HCEC 1CT (cell line): ENCODE data around the gene PDF.

Experiments
- DNase-seq: peaks from one replicate; pipeline ENCODE4 v3.0.0-alpha.2; 2017

Gene PDF

DNA sequence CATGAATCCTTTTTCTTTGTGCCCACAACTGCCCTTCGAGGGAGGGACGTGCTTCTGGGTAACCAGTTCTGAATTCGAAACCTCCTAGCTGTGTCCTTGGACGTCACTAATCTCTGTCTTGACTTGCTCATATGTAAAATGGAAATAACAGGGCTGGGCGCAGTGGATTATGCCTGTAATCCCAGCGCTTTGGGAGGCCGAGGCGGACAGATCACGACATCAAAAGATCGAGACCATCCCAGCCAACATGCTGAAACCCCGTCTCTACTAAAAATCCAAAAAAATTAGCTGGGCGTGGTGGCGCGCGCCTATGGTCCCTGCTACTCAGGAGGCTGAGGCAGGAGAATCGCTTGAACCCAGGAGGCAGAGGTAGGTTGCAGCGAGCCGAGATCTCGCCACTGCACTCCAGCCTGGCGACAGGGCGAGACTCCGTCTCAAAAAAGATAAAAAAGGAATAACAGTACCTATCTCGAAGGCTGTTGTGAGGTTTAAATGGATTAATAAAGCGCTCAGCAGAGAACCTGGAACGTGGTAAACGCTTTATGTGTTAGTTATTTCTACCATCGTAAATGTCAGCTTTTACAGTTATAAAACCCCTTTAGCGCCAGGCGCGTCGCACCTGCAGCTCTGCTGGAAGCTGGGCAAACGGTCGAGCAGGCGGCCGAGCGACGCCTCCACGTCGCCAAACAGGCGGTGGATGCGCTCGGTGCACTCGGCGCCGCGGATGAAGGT lies 8.3 kb upstream of the PDF start:
- DNase-seq = no peak

DNA sequence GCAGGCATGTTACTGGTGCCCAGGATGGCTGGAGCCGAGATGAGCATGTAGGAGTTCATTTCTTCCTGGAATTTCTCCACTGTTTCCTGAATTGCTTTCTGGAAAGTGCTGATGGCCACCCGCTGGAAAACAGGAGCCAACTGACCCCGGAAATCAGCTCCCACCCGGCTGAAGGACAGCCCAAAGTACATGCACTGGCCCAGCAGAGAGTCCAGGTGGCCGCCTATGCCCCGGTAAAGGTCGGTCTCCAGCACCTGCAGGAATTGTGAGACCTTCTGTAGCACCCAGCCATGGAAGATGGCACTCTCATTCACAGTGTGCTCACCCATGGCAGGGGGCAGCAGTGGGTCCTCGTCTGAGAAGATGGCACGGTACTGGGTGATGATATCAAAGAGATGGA lies 4.3 kb upstream of the PDF start:
- no peak for DNase-seq

DNA sequence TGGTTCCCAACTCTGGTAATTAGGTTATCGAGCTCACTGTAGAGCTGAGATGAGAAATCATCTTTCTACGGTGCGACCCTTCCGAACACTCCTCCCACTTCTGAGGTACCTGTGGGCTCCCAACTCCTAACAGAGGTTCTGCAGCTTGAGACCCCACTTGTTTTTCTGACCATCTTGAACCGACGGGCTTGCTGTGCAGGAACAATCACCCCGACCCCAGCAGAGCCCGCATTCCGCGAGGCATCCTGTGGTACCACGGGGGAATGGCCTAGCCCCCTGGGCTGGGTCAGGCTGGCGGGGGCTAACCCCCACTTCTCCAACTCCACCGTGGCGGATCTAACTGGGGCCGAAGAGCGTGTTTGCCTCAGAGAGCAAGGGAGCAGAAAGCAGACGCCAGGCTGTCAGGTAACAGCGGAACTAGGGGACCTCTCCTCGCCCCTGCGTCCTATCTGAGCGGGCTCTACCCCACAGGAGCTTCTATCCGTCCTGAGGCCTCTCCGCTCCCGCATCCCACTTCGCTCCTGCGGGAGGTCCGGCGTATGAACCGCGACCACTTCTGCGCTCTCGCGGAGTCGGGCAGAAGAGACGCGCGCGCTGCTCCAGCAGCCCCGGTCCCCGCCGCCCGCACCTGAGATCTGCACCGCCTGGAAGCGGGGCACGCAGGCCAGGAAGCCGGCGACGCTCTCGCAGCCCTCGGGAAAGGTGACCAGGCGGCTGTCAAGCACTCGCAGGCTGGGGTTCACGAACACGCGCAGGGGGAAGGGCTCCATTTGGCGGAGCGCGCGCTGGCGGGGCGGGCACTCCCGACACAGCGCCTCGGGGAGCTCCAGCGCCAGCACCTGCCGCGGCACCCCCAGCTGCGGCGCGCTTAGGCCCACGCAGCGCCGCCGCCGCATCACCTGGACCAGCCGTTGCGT lies 761 bp downstream of the PDF start:
- no peak for DNase-seq

DNA sequence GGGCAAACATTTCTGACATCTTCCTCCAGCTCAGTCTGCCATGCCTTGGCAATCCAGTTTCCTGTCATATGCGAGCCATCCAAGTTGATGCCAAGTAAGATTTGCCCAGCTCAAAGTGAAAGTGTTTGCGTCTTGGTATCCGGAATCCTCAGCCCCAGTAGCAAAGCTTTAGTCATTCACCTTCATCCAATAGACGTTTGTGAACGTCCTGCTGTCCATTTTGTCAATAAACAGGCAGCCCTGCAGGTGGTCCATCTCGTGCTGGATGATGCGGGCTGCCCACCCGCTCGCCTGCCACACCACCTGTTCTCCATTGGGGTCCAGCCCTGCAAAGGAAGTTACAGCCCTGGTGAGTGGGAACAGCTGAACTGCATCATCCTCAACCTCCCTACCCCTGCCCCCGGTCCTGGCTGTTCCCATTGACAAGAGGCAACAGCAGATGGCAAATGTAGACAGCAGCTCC lies 1.5 kb downstream of the PDF start:
- DNase-seq = peak; percentile 34

DNA sequence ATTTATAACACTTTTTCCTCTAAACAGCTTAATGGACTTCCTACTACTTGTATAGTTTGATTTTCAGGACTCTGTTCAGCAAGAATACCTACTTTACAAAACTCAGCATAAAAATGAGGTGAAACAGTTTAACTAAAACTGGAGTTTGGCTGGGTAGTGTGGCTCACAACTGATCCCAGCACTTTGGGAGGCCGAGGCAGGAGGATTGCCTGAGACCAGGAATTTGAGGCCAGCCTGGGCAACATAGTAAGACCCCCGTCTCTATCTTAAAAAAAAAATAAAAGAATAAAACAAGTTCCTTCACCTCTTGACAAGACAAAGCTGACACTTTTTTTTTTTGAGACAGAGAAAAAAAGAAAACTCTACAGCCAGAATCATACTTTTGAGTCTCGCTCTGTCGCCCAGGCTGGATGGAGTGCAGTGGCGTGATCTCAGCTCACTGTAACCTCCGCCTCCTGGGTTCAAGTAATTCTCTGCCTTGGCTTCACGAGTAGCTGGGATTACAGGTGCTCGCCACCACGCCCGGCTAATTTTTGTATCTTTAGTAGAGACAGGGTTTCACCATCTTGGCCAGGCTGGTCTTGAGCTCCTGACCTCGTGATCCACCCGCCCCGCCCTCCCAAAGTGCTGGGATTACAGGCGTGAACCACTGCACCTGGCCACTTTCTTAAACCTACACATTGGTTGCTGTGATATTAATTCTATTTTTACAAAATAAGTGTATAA lies 2.6 kb downstream of the PDF start:
- no peak for DNase-seq

DNA sequence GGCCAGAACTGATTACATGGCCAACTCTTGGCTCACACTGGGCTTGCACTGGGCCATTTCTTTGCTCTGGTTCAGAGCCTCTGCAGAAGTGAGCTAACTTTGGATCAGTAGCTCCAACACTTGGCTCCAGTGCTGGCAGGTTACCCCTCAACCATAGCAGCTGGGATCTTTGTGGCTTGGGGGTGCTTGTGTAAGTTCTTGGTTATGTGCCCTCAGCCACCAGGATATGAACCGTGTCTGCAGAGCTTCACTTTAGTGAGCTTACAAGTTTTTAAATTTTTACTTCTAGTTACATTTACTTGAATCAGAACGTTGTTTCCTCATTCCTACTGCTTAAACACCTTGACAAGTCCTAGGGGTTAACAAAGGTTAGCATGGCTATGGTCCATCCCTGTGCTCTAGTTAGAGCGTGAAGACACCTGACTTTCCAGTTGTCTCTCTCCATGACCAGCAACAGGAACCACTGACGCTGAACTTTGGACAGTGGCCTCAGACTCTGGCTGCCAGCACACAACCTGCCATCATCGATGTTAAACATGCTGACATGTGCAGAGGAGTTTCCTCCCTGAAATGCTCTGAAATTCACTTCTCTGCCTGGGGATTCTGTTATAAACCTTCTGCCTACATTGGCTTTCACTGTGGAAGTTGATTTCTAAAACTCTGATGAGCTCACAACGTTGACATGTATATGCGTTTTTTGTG lies 4.1 kb downstream of the PDF start:
- DNase-seq = no peak

DNA sequence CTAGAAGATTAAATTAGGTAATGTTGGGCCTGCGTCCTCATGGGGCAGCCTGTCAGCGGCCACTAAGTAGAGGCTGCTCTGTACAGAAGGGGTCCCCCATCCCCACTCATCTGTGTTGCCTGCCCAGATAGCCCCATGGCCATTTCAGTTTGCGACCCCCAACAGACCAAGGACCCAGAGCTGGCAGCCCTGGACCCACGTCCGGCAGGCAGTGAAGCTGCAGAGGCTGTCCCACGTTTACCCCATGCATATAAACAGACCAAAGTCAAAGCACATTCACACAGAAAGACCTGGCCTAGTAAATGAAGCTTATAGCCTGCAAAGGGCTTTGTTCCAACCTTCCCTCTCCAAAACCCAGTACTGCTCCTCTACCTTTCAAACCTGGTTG lies 4.6 kb downstream of the PDF start:
- DNase-seq = no peak

DNA sequence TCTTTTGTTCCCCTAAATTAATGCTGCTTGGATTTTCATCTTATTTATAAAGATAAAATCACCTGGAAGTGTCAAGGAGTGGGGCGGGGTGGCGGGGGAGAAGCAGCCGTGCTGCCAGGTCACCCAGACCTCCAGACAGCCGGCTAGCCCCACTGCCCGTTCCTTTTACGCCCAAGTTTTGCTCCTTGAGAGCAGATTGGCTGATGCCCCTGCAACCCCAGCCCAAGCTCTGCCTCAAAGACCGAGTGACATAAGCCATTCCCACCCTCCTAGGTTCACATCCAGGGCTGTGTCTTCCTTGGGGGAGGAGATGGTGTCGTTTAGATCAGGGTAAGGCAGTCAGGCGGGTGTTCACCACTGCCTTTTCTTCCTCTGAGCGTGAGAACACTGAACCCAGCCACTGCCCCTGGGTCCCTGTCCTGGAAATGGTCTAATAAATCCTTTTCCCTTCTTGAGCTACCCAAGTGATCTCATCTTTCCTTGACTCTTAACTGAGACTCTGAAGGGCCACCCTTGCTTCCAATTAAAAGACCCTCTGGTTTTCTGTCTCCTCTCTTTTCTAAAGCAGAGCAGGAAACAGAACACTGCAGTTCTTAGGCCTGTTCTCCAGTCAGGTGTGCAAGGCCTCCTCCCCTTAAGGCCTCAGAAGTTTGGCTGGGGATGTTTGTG lies 5.7 kb downstream of the PDF start:
- DNase-seq = no peak

DNA sequence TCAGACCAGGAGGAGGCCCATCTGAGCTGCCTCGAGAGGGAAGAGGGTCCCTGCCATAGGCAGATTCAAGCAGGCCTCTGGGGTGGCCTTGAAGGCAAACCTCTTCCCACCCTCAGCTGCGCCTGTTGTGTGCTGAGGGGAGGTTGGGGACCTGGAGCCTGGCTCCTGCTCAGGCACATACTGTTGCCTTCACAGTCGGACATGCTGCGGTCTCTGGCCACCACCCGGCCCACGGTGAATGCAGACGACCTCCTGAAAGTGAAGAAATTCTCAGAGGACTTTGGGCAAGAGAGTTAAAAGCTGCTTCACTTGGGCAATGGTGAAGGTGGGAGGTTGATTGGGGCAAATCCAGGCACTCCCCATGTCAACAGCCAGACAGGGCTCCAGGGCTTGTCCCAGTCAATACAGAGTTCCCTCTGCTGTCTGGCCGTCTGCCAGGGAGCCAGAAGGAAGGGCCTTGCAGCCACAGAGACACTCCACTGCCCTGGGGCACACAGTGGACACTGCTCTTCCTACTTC lies 6.3 kb downstream of the PDF start:
- no peak for DNase-seq

DNA sequence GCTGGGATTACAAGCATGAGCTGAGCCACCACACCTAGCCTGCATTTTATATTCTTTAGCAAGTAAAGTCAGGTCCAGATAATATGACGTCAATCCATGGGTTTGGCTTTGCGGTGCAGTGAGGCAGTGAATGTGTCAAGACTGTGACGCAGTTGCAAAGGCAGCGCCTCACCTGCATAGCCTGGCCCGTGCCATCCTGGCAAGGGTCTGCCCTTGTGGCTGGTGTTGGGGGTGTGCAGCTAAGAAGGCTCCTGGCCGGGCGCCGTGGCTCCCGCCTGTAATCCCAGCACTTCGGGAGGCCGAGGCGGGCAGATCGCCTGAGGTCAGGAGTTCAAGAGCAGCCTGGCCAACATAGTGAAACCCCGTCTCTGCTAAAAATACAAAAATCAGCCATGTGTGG lies 7.0 kb downstream of the PDF start:
- DNase-seq = no peak

DNA sequence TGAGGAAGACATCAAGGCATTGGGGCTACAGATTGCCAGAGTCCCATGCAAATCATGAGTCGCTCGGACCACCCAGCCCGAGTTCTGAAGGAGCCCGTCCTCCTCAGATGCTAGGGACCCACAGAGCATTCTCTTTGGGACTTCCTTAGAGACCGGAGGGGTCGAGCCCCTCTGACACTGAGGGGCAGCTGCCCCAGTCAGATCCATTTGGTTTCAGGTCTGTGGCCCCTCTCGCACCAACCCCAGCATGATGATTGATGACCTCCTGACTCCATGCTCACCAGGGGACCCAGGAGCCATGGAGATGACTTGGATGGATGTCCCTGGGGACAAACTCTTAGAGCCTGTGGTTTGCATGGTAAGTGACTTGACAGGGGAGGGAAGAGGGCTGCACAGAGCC lies 8.0 kb downstream of the PDF start:
- DNase-seq = no peak

DNA sequence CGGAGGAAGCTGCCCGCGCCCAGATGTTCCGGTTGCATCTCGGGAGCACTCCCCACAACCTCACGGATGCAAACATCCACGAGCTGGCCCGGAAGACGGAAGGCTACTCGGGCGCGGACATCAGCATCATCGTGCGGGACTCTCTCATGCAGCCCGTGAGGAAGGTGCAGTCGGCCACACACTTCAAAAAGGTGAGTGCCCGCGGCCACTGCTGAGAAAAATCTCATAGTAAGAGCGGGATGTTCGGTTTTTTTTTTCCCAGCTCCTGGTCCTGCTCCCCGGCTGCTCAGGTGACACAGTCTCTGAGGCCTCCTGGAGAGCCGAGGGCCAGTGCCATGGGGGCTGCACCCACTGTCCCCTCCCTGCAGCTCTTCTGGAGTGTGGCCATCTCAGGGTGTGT lies 9.3 kb downstream of the PDF start:
- no peak for DNase-seq

DNA sequence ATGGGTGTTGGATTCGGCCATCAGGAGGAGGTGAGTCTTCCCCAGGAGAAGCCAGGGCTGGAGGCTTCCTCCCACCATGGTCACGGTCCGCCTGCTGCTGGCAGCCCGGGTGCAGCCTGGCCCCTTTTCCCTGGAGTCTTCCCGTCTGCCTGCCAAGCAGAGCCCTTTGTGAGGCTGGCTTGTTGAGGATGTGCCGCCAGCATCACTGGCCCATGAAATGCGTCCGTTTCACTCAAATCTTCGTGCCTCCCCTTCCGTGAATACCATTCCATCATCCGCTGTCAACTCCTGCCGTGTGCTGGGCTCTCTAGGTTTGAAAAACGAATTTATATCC lies 9.7 kb downstream of the PDF start:
- DNase-seq = no peak

DNA sequence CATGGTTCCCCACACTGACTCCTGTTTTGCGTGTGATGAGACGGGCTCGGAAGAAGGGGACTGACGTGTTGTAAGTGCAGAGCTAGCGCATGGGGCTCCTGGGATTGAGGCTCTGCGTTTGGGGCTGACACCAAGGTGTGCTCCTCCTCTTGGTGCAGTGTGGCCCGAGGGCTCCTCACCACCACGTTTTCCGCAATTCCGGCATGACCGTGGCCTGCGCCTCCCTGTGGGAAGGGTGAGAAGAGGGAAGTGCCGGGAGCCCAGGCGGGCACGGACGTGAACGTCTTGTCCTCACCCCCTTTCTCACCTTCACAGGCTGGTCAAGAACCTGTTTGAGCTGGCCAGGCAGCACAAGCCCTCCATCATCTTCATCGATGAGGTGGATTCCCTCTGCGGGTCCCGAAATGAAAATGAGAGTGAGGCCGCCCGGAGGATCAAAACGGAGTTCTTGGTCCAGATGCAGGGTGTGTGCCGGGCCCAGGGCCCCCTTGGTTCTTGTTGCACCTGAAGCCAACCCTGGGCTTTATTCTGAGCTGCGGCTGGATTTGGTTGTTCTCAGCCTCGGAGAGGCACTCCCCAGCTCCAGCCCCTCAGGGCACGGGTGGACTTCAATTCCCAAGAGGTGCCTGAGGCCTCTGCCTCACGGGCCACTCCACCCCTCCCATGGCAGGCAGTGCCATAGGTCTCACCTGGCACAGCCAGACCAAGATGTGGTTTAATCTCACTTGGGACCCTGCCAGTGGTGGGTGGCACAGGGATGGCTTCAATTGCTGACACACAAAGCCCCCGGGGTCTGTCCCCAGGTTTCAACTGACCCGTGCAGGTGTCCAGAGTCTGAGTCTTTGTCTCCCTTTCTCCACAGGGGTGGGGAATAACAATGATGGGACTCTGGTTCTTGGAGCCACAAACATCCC lies 10.3 kb downstream of the PDF start:
- DNase-seq = no peak

DNA sequence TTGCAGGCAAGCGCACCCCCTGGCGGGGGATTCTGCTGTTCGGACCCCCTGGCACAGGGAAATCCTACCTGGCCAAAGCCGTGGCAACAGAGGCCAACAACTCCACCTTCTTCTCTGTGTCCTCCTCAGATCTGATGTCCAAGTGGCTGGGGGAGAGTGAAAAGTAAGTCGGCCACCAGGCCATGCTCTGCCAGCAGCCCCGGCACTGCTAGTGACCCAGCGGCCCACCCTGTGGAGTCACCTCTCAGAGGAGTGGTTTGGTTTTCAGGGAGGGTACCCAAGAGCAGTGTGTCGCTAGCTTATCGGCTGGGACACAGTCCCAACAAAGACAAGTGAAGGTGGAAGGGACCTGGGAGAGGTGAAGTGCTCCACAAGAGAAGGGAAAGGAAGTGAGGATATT lies 11.0 kb downstream of the PDF start:
- no peak for DNase-seq

DNA sequence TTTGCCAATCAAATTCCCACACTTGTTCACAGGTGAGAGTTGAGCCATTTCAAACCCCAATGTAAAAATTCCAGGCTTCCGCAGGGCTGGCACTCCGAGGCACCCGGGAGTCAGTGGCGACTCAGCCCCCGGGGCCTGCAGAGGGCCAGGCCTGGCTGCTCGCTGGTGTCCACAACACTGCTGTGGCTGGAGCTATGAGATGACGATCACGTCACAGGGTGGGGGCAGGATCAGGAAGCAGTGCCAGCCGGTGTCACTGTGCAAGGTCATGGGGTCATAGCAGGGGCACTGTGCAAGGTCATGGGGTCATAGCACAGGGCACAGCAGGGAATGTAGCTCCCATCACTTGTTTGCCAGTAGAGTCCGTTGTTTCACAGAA lies 11.5 kb downstream of the PDF start:
- DNase-seq = no peak

DNA sequence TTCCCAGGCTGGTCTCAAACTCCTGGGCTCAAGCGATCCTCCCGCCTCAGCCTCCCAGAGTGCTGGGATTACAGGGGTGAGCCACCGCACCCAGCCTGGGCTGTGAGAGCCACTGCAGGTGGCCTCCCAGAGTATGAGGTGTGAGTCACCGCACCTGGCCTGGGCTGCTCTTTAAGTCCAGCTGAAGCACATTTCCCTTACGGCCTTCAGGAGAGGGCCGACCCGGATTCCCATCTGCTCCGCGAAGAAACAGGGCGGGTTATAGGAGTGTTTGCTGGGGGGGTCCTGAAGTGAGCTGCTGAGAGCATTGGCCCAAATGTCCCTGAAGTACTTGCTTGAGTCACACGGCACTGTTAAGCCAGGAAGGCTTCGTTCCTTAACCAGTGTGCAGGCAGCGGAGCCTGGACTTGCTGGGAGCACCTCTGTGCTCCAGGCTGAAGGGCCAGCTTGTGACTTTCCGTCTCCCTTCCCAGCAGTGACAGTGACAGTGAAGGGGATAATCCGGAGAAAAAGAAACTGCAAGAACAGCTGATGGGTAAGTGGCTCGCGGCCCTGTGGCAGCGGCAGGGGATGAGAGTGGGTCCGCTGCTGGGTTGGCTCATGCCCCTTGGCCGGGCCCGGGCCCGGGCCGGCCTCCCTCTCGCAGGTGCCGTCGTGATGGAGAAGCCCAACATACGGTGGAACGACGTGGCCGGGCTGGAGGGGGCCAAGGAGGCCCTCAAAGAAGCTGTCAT lies 12.0 kb downstream of the PDF start:
- no peak for DNase-seq

DNA sequence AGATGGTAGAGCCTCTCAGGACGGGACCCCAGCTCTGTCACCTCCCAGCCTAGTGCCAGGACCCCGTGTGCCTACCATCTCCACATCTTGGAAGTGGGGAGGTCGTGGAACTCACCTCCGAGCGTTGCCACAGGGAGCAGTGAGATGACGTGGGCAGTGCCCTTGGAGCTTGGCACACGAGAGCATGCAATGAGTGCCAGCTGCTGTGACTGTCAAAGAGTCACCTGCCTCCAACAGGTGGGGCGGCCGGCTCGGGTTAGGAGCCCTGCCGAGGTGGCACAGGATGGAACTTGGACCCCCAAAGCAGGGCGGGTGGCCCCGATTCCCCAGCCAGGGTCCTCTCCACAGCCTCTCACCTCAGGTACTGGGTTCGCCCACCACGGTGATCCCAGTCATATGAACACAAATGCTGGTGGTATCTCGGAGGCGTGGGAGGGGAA lies 13.8 kb downstream of the PDF start:
- DNase-seq = no peak

DNA sequence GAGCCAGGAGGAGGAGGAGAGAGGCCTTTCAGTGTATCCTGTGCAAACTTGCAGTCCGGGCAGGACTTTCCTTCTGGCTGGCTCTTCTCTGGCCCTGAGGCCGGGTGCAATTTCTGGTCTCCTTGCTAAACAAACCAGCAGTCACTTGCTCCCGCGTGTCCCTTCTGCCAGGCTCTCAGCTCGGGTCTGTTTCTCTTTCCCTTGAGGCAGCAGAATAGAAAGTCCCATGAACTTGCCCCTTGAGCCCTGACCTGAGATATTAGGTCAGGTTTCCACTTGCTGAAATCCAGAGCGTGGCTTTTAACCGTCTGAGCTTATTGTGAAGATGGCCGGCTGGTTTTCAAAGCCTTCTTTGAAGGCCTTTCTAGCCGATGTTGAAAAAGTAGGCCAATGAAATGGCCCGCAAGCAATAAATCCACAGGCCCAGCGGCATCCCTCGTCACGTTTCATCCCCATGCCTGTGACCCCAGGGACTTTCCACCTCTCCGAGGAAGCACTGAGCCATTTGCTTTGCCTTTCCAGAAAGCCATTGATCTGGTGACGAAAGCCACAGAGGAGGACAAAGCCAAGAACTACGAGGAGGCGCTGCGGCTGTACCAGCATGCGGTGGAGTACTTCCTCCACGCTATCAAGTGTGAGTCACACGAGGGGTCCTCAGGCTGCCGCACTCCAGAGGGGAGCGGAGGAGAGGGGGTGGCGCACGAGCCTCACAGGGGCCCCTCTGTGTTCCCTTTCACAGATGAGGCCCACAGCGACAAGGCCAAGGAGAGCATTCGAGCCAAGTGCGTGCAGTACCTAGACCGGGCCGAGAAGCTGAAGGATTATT lies 14.7 kb downstream of the PDF start:
- no peak for DNase-seq

DNA sequence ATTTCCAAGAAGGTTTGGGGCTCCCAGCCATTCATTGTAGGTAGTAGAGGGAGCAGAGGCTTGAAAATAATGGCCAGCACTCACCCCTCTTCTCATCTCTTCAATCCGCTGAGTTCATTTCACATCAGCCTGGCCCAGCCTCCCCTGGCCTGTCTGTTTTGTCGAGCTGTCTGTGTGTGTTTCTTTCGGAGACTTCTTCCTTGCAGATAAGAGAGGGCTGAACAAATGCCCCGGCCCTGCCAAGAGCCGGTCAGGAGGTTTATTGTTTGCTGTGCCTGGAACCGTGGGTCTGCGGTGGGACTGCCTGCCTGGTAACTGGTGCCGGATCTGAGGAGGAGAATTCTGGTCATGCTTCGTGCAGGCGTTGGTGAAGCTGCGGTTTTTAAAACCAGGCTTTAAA lies 15.9 kb downstream of the PDF start:
- DNase-seq = no peak
